GM23248 (cell line): ENCODE data around the gene MAPK8IP3.

Experiments
- EZH2 ChIP-seq: fragments of 200-600 bp; sonication (generic); IDR thresholded peaks from 2 replicates; pipeline ENCODE4 v1.6.1; 2018; ENCODE audit warnings: antibody characterized with exemption, mild to moderate bottlenecking; ENCODE audit not compliant: insufficient read depth, poor library complexity, severe bottlenecking
- EZH2phosphoT487 ChIP-seq: fragments of 200-600 bp; sonication (generic); IDR thresholded peaks from 2 replicates; pipeline ENCODE4 v1.6.1; 2018; ENCODE audit warnings: antibody characterized with exemption, moderate library complexity, mild to moderate bottlenecking, low read depth; ENCODE audit not compliant: insufficient read depth

GRCh38 chr16:1770328-1771187, 64.6 kb downstream of the MAPK8IP3 start:
- TF ChIP-seq EZH2phosphoT487 (no peak), EZH2 (no peak)
